ENCODE measurements around the gene UFC1. TPM values are rescaled to one million over a fixed set of nuclear protein-coding genes. Genes with fewer than 3 reads are reported as not detected.
"Not testable (repeated sequence)": the region's sequence is repeated elsewhere in the genome, so short reads cannot be mapped to it uniquely, and the experiment has no call there.

The UFC1 gene
- 68.1 and 68.2 TPM in 2 replicates for total RNA-seq (2014; rRNA removed; shearing (Covaris generic))
- 85.7 and 88.9 TPM in 2 replicates for polyA plus RNA-seq (2015; cell fraction: cytosol; rRNA removed)
- 47.4 and 53.3 TPM in 2 replicates for polyA plus RNA-seq (2015; cell fraction: nucleus; rRNA removed)

GRCh38 chr1:161153682-161154337 is at the start of gene UFC1:
Gene UFC1 (plus strand): TSS chr1:161153978. CDS start chr1:161153998, 20 bp downstream.
- peak; percentile 86 for DNase-seq (ENCODE audit: low read depth)

- DNase-seq (ENCODE audit: low read depth): no peak
Observed at GRCh38 chr1:161106431-161106830, 47.3 kb upstream of the UFC1 start.

- no peak for DNase-seq (ENCODE audit: low read depth)
Observed at GRCh38 chr1:161111117-161111516, 42.7 kb upstream of the UFC1 start.

- no peak for DNase-seq (ENCODE audit: low read depth)
Observed at GRCh38 chr1:161111527-161111926, 42.3 kb upstream of the UFC1 start.

GRCh38 chr1:161113915-161114314 is 39.9 kb upstream of the UFC1 start:
- DNase-seq (ENCODE audit: low read depth): no peak

- DNase-seq (ENCODE audit: low read depth): no peak
Observed at GRCh38 chr1:161114556-161114955, 39.2 kb upstream of the UFC1 start.

GRCh38 chr1:161115132-161115711 is 38.6 kb upstream of the UFC1 start:
- DNase-seq (ENCODE audit: low read depth): peak; percentile 96

- DNase-seq (ENCODE audit: low read depth): not testable (repeated sequence)
Observed at GRCh38 chr1:161115961-161116360, 37.8 kb upstream of the UFC1 start.

GRCh38 chr1:161117759-161118581 is 35.8 kb upstream of the UFC1 start, which contains the start of the genes NIT1 and PFDN2:
Gene NIT1 (plus strand): TSS chr1:161118105. CDS start chr1:161118177, 72 bp downstream.
Gene PFDN2 (minus strand): TSS chr1:161118037. CDS start chr1:161118026, 11 bp downstream.
- DNase-seq (ENCODE audit: low read depth): peak; percentile 84

- DNase-seq (ENCODE audit: low read depth): peak; percentile 66
Observed at GRCh38 chr1:161119092-161119903, 34.5 kb upstream of the UFC1 start.

GRCh38 chr1:161121042-161121650 is 32.6 kb upstream of the UFC1 start:
- no peak for DNase-seq (ENCODE audit: low read depth)

GRCh38 chr1:161121834-161122233 is 31.9 kb upstream of the UFC1 start:
- no peak for DNase-seq (ENCODE audit: low read depth)

GRCh38 chr1:161122967-161123366 is 30.8 kb upstream of the UFC1 start:
- DNase-seq (ENCODE audit: low read depth): no peak

- no peak for DNase-seq (ENCODE audit: low read depth)
Observed at GRCh38 chr1:161127649-161128048, 26.1 kb upstream of the UFC1 start.

GRCh38 chr1:161128591-161129420 is 25.0 kb upstream of the UFC1 start:
- no peak for DNase-seq (ENCODE audit: low read depth)

- no peak for DNase-seq (ENCODE audit: low read depth)
Observed at GRCh38 chr1:161130266-161130665, 23.5 kb upstream of the UFC1 start.

GRCh38 chr1:161131523-161132409 is 22.0 kb upstream of the UFC1 start:
- peak; percentile 6 for DNase-seq (ENCODE audit: low read depth)

- DNase-seq (ENCODE audit: low read depth): peak; percentile 99
Observed at GRCh38 chr1:161132410-161133219, 21.2 kb upstream of the UFC1 start, which contains the start of gene DEDD. Gene DEDD (minus strand): TSS chr1:161132667. CDS start chr1:161124462, 8,205 bp downstream.
